ENCODE data around the gene CLP1. TPM values are rescaled to one million over a fixed set of nuclear protein-coding genes. Genes with fewer than 3 reads are reported as not detected.

The CLP1 gene
- total and polyA plus RNA-seq, 10 of the 15 experiments (the other 5 are each of a cell fraction or from before 2014, with no cell fraction given), result 19.9 to 45.7 (median 27.8) TPM

- H3K4me2 ChIP-seq (ENCODE audit: control insufficient read depth, insufficient read depth), result no peak overlapping the region
- no peak overlapping the region for H3K4me3 ChIP-seq
- H3K27me3 ChIP-seq (replicated peaks in 1 of 2; ENCODE audit: control insufficient read depth in 2 of 2, insufficient read depth in 2 of 2, low read length in 1 of 2), result no peaks in the 10 kb centered on the region
- FAIRE-seq (no peak), ATAC-seq (no peak), DNase-seq (ENCODE audit: low read depth, low spot score) (no peak)
- no peak for TF ChIP-seq CBX3 (IDR thresholded peaks at IDR 0.05; ENCODE audit: borderline replicate concordance, low read depth)
- no peak for TF ChIP-seq FOXM1 (IDR thresholded peaks at IDR 0.05; ENCODE audit: low read depth, low read length)
- TF ChIP-seq EP300 (IDR thresholded peaks at IDR 0.05; ENCODE audit: borderline replicate concordance in 1 of 2, control insufficient read depth in 1 of 2, low read depth in 2 of 2, low read length in 2 of 2), result no peak
- TF ChIP-seq JUND (IDR thresholded peaks at IDR 0.05; ENCODE audit: low read depth, low read length), result no peak
- no peak for TF ChIP-seq MTA2 (IDR thresholded peaks at IDR 0.05; ENCODE audit: low read depth)
- no peak for TF ChIP-seq USF1 (IDR thresholded peaks at IDR 0.05; ENCODE audit: borderline replicate concordance, extremely low read length, insufficient read depth, low read depth, low read length)
- no peak for TF ChIP-seq SKIL (IDR thresholded peaks at IDR 0.05; ENCODE audit: low read depth, poor library complexity, severe bottlenecking)
- TF ChIP-seq STAT1 (conservative IDR thresholded peaks at IDR 0.05), result no peak
- no peak for TF ChIP-seq SUZ12 (IDR thresholded peaks at IDR 0.05; ENCODE audit: unreplicated experiment)
- no peak for TF ChIP-seq MXI1 (IDR thresholded peaks at IDR 0.05; ENCODE audit: low read depth, low read length)
- no peak for TF ChIP-seq EED (IDR thresholded peaks at IDR 0.05; ENCODE audit: low read depth)
- TF ChIP-seq PRDM15 (CRISPR knock-in tag; IDR thresholded peaks at IDR 0.05), result no peak
- no peak for TF ChIP-seq EZH2 (IDR thresholded peaks at IDR 0.05; ENCODE audit: borderline replicate concordance, control insufficient read depth, low read depth, low read length)
- TF ChIP-seq POLR2A (IDR thresholded peaks at IDR 0.05; ENCODE audit: low read depth, low read length), result no peak
- no peak for TF ChIP-seq RBBP5 (conservative IDR thresholded peaks at IDR 0.05)
- SMC1A ChIA-PET (ENCODE audit: uncharacterized antibody, unreplicated experiment), result interaction anchor here (1.3 kb wide), 1 partner anchor 9 kb away, joined by 3 read pairs; no protein-coding TSS in a partner anchor
- no TSS peak for BruUV-seq (replicated peaks)
- RAD21 ChIA-PET (ENCODE audit: unreplicated experiment), result no interaction called here
- H4K20me1 ChIP-seq (ENCODE audit: control insufficient read depth, insufficient read depth), result no peaks in the 10 kb centered on the region
- no peak overlapping the region for H2AFZ ChIP-seq (ENCODE audit: control insufficient read depth, low read depth, low read length)
- no peaks in the 10 kb centered on the region for H3K36me3 ChIP-seq (ENCODE audit: control insufficient read depth in 2 of 2, insufficient read depth in 2 of 2, low read length in 1 of 2)
- POLR2A ChIA-PET, result no interaction called here
- intact Hi-C loops (cut with micrococcal nuclease; ENCODE audit: unreplicated experiment) (no loop called here), in situ Hi-C loops (cut with MboI) (no loop called here)
- H3K79me2 ChIP-seq (ENCODE audit: control insufficient read depth, insufficient read depth, low read length), result no peaks in the 10 kb centered on the region
- no peaks in the 10 kb centered on the region for H3K4me1 ChIP-seq (ENCODE audit: control insufficient read depth, insufficient read depth, low read length)
- H3K27ac ChIP-seq (ENCODE audit: control insufficient read depth, insufficient read depth), result no peak overlapping the region
- CTCF ChIA-PET, result interaction anchor here (1.0 to 2.7 kb wide), 2 partner anchors 16 to 20 kb away, joined by 3 to 5 read pairs; no protein-coding TSS in a partner anchor
- no peaks in the 10 kb centered on the region; the same call in 1 of the 3 replicates for H3K9me3 ChIP-seq (replicated peaks; ENCODE audit: control insufficient read depth, insufficient read depth, low read length)
- no peak overlapping the region for H3K9ac ChIP-seq (ENCODE audit: control insufficient read depth, insufficient read depth, low read length)
Observed at GRCh38 chr11:57620467-57620866, 37.1 kb upstream of the CLP1 start.
